ENCODE measurements around the gene BRD3OS.

Gene BRD3OS

GRCh38 chr9:133989625-133990365 lies 35.5 kb upstream of the BRD3OS start:
- peak; percentile 15 for DNase-seq

DNA sequence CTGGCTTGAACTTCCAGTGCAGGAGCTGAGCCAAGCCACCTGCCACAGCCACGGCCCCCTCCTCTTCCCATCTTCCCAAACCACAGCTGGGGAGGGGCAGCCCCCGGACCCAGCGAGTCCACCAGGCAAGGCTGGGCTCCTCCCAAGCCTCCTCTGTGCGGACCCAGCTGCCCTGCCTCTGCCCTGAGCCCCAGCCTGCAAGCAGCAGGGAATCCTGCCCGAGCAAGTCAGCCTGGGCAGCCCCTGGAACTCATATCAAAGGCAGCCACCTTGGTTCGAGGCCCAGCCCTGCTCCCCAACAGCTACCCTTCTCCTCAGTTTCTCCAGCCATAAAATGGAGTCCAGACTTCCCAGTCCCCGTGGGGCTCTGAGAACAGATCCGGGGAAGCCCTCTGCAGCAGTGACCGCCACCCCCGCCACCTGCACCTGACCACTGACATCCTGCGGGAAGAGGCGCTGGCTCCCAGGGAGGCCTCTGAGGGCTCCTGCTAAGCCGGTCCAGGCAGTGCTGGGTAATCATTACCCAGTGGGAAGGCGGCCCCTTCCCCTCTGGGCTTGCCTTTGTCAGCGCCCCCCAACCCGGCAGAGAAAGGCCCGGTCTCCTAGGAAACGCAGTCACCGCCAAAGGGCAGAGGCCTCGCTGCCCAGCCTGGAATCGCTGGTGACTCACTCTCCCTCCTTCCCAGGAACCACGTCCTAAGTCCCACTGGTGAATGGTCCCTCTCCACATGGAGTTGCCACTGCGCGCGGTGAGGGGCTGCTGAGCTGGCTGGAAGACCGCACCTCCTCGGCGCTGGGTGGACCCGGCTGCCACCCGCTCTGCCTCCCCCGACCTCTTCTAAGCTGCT lies 34.7 kb upstream of the BRD3OS start:
- DNase-seq, result peak; percentile 63

GRCh38 chr9:133991214-133991921 lies 33.9 kb upstream of the BRD3OS start:
- peak; percentile 45 for DNase-seq

DNA sequence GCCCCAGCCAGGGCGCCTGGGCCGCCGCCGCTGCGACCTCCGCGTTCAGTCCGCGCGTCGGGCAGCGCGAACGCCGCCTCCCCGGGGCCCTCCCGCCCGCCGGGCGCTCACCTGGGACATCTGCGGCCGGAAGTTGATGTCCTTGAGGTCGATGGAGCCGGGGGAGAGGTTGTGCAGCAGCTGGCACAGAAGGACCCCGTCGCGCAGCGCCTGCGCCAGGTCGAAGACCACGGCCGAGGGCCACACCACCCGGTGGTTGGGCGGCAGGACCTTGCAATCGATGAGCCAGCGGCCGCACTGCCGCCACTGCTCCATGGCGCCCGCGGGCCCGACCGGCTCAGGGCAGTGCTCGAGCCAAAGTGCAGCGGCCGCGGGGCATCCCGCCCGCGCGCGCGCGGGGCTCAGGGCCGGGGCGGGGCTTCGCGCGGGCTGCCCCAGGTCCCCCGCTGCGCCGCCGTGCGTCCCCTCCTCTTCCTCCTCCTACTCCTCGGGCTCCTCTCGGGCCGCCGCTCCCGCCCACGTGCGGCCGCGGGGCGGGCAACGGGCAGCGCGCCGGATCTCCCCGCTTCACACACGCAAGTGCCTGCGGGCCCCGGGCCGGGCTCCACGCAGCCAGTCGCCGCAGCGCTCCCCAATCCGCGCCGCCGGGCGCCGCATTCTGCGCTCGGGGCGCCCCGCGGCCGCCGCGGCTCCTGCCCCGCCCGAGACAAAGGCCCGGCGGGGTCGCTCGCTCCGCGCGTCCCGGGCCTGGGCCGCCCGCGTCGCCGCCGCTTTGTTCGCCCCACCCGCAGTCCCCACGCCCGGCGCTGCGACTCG lies 33.1 kb upstream of the BRD3OS start, which contains the start of gene VAV2:
Gene VAV2, minus strand, starts transcription at position 361 of the 816 bp plus-strand sequence. Its CDS starts 46 bp downstream, at position 315.
- peak; percentile 70 for DNase-seq

GRCh38 chr9:133992780-133993634 lies 32.3 kb upstream of the BRD3OS start:
- peak; percentile 93 for DNase-seq

DNA sequence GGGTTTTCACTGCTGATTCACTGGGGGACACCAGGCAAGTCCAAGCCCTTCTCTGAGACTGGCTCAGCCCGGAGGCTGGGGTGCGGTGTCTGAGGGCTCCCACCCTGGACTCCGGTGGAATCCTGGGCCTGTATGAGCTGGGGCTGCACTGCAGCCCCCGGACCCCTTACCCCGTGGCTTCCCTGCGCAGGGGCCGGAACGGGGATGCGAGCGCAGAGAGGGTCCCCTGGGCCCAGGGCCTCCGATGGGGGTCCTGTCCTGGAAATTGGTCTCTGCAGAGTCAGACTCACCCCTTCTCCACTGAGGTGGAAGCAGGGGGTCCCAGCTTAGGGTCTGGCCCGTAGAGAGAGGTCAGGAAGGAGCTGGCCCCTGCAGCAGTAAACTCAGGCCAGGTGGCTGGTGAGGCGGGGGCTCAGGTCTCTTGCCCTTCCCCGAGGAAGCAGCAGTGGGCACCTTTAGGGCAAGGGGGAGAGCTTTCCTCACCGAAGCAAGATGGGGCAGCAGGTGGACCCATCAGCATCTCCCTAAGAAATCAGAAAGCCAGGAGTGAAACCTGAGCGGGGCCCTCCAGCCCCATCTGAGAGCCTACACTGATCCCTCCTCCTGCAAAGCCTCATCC lies 31.5 kb upstream of the BRD3OS start:
- no peak for DNase-seq

DNA sequence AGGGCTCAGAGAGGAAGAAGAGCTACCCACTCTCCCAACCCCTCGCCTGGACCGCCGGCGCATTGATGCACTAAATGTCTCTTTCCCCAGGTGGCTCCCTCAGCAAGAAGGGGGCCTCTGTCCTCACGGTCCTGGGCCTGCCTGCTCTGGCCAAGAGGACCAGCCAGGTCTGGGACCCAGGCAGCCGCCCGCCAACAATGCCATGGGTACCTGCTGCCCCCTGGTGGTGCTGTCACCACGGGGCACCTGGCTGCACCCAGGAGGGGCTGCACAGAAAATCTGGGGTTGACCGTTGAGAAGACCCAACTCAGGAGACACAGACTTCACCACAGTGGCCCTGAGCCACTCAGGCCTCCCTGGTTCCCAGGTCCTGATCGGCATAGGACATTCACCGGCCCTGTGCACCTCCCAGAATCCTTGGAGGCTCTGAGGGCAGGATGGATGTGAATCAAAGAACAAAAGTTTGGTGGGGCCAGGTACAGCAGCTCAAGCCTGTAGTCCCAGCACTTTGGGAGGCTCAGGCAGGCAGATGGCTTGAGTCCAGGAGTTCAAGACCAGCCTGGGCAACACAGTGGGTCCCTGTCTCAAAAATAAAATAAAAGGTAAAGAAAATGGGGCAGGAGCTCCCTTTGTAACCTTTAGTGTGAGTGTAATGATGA lies 30.8 kb upstream of the BRD3OS start:
- peak; percentile 87 for DNase-seq

- DNase-seq, result peak; percentile 25
Observed at GRCh38 chr9:133995012-133995896, 30.0 kb upstream of the BRD3OS start.

DNA sequence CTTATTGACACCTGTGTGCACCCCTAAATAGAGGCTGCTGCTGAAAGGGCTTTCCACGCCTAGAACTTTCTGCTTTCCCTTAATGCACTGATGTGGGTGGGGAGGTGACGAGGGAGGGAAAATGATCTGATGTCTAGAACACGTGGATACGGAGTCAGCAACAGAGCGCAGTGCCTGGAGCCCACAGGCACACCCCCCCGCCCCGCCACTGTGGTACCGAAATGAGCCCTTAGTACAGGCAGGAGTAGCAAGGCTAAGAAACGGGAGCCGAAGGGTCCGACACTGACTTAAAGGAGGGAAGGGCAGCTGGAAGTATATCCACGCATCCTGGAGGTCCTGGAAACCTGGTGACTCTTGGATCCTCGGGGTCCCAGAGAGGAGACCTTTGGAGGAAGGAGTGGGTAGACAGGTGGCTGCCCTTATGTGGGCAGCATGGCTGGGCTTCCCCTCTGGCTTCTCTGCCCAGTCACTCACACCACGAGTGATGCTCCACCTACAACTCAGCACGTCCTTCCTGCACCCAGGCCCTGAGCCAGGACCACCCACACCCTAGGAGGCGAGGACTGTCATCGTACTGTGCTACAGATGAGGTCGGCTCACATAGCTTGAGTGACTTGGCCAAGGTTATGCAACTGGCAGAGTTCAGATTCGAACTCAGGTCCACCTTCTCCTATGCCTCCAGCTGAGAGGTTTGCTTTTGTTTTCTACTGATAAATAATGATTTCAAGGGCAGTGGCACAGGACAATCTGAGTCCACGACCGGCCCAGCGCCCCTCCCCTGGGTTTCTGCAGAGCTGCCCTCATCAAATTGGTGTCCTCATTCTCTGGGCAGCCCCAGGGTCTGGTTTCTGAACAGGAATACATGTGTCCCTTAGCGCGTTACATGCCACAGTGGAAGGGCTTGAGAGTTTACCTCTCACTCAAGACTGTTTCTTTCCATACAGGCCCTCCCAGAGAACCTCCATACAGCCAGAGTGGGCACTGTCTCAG lies 28.5 kb upstream of the BRD3OS start:
- DNase-seq, result peak; percentile 12

- DNase-seq, result no peak
Observed at GRCh38 chr9:133997584-133997983, 27.7 kb upstream of the BRD3OS start.

DNA sequence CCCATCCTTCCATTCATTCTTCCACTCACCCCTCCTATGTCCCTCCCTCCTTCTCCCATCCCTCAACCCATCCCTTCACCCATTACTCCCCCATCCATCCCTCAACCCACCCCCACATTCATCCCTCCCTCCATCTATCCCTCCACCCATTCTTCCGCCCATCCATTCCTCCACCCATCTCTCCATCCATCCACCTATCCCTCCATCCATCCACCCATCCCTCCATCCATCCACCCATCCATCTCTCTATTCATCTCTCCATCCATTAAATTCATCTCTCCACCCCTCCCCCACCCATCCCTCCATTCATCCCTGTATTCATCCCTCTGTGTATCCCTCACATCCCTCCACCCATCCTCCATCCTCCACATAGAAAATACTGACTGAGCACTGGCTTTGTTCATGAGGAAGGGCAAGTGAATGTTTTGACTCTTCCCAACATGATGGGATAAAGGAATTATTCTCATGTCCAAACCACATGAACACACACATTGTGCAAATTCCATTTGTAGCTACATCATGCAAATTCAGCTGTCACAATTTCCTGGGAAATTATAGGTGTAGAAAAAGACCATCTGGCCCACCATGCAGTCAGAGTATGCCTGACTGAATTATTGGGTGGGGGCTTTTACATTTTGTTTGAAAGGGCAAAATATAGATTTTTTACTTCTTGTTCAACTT lies 26.2 kb upstream of the BRD3OS start:
- no peak for DNase-seq

DNA sequence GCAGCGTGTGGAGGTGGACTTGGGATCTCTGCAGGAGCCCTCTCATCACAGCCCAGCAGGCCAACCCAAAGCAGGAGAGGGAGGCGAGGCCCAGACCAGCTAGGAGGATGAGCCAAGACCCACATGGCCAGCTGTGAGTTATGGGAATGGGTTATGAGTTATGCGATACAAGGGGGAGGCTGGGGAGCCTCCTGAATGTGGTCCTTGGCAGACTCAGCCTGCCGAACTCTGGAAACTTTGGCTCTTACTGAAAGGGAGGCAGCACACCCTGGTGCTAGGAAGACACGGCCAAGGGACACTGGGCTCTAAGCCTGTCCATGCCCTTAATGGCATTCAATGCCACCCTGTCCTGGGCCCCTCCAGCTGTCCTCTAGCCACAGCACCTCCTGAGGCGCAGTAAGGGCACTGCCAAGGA lies 25.4 kb upstream of the BRD3OS start:
- DNase-seq, result peak; percentile 81

- DNase-seq, result no peak
Observed at GRCh38 chr9:134002796-134003195, 22.5 kb upstream of the BRD3OS start.

GRCh38 chr9:134003237-134003636 lies 22.0 kb upstream of the BRD3OS start:
- no peak for DNase-seq

DNA sequence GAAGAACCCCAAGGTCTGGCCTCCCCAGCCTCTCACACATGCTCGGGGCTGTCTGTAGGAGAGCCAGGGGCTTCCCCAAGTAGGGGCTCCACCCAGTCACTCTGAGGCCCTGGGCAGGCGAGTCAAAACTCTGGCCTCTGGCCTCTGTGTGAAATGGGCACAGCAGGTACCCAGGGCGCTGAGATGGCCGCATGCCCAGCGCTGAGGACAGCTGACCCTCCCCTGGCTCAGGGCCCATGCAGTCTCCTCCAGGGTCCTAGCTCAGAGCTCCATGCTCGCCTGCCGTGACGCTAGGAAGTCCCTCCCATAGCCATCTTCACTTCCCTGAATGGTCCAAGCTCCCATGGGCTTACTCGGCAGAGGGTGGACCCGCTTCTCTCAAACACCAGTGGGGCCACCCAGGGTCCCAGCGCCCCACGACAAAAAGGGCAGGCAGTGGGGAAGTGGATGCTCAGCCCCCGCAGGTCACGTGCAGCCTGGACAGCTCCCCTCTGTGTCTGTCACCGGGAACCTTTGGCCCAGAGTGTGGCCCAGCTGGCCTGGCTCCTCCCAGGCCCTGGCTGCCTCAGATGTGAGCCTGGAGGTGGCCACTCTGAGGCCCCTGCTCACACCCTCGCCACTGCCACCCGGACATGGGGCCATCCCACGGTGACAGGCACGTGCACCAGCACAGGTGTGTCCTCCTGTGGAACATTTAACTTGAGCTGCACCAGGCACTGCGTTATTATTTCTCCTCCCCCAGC lies 21.0 kb upstream of the BRD3OS start:
- DNase-seq, result no peak

DNA sequence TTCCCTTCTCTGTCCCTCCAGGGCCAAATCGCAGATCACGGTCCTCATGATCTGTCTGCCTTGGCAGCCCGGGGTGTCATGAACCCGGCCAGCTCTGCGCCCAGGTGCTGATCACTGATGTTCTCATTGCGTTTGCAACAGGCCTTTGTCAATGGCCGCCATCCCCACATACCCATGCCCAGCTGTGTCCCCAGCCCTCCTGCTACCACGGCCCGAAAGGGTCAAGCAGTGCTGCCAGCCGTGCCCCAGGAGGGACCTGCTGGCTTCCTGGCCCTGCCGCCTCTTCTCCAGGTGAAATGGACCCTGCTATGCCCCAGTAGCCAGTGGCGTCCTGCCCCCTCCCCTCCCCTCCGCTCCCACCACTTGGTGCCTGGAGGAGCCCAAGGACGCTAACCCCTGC lies 20.4 kb upstream of the BRD3OS start:
- DNase-seq, result no peak

- no peak for DNase-seq
Observed at GRCh38 chr9:134005381-134005780, 19.9 kb upstream of the BRD3OS start.
